GM23338 (cell line): ENCODE data around the gene GUCY1B1.

Experiments used
- CREB1 ChIP-seq: fragments of 250-450 bp; sonication (Bioruptor Pico); IDR thresholded peaks from 2 replicates; pipeline ENCODE4 v1.5.0; 2020; ENCODE audit warnings: low read depth, mild to moderate bottlenecking, moderate library complexity
- CTCF ChIP-seq, 2 experiments: fragments of 200-600 bp in 1 of 2; sonication (generic) in 1 of 2; conservative IDR thresholded peaks; 2 replicates each; pipeline versions ENCODE4 v1.5.1 to v1.6.1; 2016 to 2017; ENCODE audit warnings: antibody characterized with exemption in 2 of 2, low read depth in 2 of 2, mild to moderate bottlenecking in 2 of 2, moderate library complexity in 1 of 2
- EZH2 ChIP-seq: fragments of 200-600 bp; sonication (generic); IDR thresholded peaks from one replicate; pipeline ENCODE4 v1.8.0; 2017; ENCODE audit warnings: antibody characterized with exemption, mild to moderate bottlenecking, low read depth; ENCODE audit not compliant: unreplicated experiment
- EZH2phosphoT487 ChIP-seq: fragments of 200-600 bp; sonication (generic); IDR thresholded peaks from one replicate; pipeline ENCODE4 v1.8.1; 2018; ENCODE audit warnings: antibody characterized with exemption; ENCODE audit not compliant: unreplicated experiment
- JUNB ChIP-seq: IDR thresholded peaks from one replicate; pipeline ENCODE4 v1.6.1; 2016; ENCODE audit warnings: antibody characterized with exemption; ENCODE audit not compliant: unreplicated experiment
- NANOG ChIP-seq: IDR thresholded peaks from 2 replicates; pipeline ENCODE4 v1.6.1; 2016; ENCODE audit warnings: antibody characterized with exemption, borderline replicate concordance
- POLR2AphosphoS5 ChIP-seq: IDR thresholded peaks from 2 replicates; pipeline ENCODE4 v1.6.1; 2016; ENCODE audit warnings: antibody characterized with exemption, low read depth
- REST ChIP-seq: IDR thresholded peaks from one replicate; pipeline ENCODE4 v1.6.1; 2018; ENCODE audit warnings: antibody characterized with exemption; ENCODE audit not compliant: unreplicated experiment
- STAT1 ChIP-seq: IDR thresholded peaks from one replicate; pipeline ENCODE4 v1.6.1; 2016; ENCODE audit warnings: antibody characterized with exemption; ENCODE audit not compliant: unreplicated experiment
- ZNF462 ChIP-seq: fragments of 250-450 bp; sonication (Bioruptor Pico); IDR thresholded peaks from 2 replicates; pipeline ENCODE4 v1.5.0; 2020; ENCODE audit warnings: mild to moderate bottlenecking, moderate library complexity

GRCh38 chr4:155713911-155714310, 44.9 kb upstream of the GUCY1B1 start:
- TF ChIP-seq CTCF (conservative IDR thresholded peaks at IDR 0.05; ENCODE audit: low read depth in 2 of 2) (no peak), EZH2 (no peak), POLR2AphosphoS5 (no peak), REST (no peak), EZH2phosphoT487 (no peak), CREB1 (CRISPR knock-in tag) (no peak), STAT1 (no peak), NANOG (no peak), JUNB (no peak), ZNF462 (CRISPR knock-in tag) (no peak)
